Measurements from ENCODE around the gene CYB5A. TPM values are rescaled to one million over a fixed set of nuclear protein-coding genes. Genes with fewer than 3 reads are reported as not detected.
"Not testable (repeated sequence)": the region's sequence is repeated elsewhere in the genome, so short reads cannot be mapped to it uniquely, and the experiment has no call there.

CYB5A gene
- total and polyA plus RNA-seq, 8 donors, result 238 to 508 (median 259) TPM

DNA sequence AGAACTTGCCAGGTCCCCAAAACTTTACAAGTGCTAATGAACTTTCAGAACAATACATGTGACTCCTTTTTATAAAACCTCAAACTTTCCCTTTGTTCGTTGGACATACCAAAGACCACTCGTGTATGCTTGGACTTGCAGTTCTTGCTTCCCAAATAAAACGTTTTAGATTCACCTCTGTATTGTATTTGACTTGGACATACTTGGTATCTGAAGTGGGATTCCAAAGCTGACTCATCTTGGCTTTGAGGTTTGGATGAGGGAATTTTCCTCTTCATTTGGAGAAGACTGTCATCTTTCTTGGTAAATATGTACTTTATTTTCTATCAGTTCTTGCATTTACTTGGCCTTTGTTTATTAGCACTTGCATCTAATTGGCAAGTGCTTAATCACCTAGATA is 8.0 kb upstream of the CYB5A start:
- ATAC-seq (peak; percentile 71), DNase-seq (no peak)
- no peak overlapping the region for H3K27ac ChIP-seq
- H3K4me1 ChIP-seq, result no peaks in the 10 kb centered on the region
- intact Hi-C loops (cut with DNase I), result no loop called here
- TF ChIP-seq, protein P1, sequence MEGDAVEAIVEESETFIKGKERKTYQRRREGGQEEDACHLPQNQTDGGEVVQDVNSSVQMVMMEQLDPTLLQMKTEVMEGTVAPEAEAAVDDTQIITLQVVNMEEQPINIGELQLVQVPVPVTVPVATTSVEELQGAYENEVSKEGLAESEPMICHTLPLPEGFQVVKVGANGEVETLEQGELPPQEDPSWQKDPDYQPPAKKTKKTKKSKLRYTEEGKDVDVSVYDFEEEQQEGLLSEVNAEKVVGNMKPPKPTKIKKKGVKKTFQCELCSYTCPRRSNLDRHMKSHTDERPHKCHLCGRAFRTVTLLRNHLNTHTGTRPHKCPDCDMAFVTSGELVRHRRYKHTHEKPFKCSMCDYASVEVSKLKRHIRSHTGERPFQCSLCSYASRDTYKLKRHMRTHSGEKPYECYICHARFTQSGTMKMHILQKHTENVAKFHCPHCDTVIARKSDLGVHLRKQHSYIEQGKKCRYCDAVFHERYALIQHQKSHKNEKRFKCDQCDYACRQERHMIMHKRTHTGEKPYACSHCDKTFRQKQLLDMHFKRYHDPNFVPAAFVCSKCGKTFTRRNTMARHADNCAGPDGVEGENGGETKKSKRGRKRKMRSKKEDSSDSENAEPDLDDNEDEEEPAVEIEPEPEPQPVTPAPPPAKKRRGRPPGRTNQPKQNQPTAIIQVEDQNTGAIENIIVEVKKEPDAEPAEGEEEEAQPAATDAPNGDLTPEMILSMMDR (IDR thresholded peaks at IDR 0.05), result no peak
- no peaks in the 10 kb centered on the region for H3K27me3 ChIP-seq
- no peaks in the 10 kb centered on the region for H3K36me3 ChIP-seq
- H3K4me3 ChIP-seq, result no peak overlapping the region
- no peaks in the 10 kb centered on the region for H3K9me3 ChIP-seq

- TF ChIP-seq, protein P1 (IDR thresholded peaks at IDR 0.05), result no peak
- ATAC-seq, result no peak
- no peaks in the 10 kb centered on the region for H3K36me3 ChIP-seq
Measured at GRCh38 chr18:74299162-74299561, 7.4 kb upstream of the CYB5A start.

DNA sequence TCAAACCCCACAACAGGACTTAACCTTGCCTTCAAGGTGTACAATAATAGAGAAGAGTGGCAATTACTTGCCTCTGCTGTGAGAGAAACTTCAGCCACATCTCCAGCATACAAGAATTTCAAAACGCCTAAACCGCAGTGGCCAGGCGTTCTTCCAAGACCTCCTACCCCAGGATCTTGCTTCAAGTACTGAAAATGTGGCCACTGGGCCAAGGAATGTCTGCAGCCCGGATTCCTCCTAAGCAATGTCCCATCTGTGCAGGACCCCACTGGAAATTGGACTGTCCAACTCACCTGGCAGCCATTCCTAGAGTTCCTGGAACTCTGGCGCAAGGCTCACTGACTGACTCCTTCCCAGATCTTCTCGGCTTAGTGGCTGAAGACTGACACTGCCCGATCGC is 2.8 kb upstream of the CYB5A start:
- intact Hi-C loops (cut with DNase I), result no loop called here
- DNase-seq (no peak), ATAC-seq (no peak)

More at GRCh38 chr18:74299162-74299561, 7.4 kb upstream of the CYB5A start:
- intact Hi-C loops (cut with DNase I), result no loop called here
- Histone ChIP-seq H3K9me3 (no peaks in the 10 kb centered on the region), H3K4me3 (no peak overlapping the region), H3K27me3 (no peaks in the 10 kb centered on the region), H3K4me1 (no peaks in the 10 kb centered on the region), H3K27ac (no peak overlapping the region)
- DNase-seq, result no peak

GRCh38 chr18:74292982-74293381 is 1.2 kb upstream of the CYB5A start:
- intact Hi-C loops (cut with DNase I); H3K9me3 ChIP-seq; ATAC-seq; H3K36me3 ChIP-seq; H3K27me3 ChIP-seq; H3K4me3 ChIP-seq; DNase-seq: not testable (repeated sequence)
- H3K4me1 ChIP-seq, result peaks cover 0 to 40% of the 10 kb centered on the region in 2 donors
- peak overlapping the region in 1 of 2 donors; percentile 78 for H3K27ac ChIP-seq

More for the DNA sequence above, 2.8 kb upstream of the CYB5A start:
- peaks cover 0 to 7% of the 10 kb centered on the region in 2 donors for H3K27me3 ChIP-seq
- no peaks in the 10 kb centered on the region for H3K9me3 ChIP-seq
- H3K27ac ChIP-seq, result no peak overlapping the region
- TF ChIP-seq, protein P1 (IDR thresholded peaks at IDR 0.05), result no peak
- H3K4me3 ChIP-seq, result no peak overlapping the region
- H3K36me3 ChIP-seq, result no peaks in the 10 kb centered on the region
- H3K4me1 ChIP-seq, result peaks cover 0 to 25% of the 10 kb centered on the region in 2 donors

- intact Hi-C loops (cut with DNase I), result no loop called here
- ATAC-seq, result no peak
- TF ChIP-seq, protein P1 (IDR thresholded peaks at IDR 0.05), result no peak
Measured at GRCh38 chr18:74292541-74292858, 737 bp upstream of the CYB5A start.

DNA sequence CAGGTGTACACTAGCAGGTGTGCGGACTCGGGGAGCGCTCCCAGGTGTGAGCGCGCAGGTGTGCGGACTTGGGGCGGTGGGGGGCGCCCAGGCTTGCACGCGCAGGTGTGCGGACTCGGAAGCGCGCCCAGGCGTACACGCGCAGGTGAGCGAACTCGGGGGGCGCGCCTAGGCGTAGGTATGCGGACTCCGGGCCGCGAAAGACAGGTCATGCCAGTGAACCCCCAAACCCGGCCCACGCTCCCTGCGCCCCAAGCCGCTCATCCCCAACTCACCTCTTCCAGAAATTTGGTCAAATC is 342 bp downstream of the CYB5A start:
- peak overlapping the region; percentile 82 to 89 for H3K4me3 ChIP-seq
- TF ChIP-seq, protein P1 (IDR thresholded peaks at IDR 0.05), result no peak
- peak overlapping the region; percentile 78 to 80 for H3K27ac ChIP-seq
- intact Hi-C loops (cut with DNase I), result no loop called here
- no peaks in the 10 kb centered on the region for H3K9me3 ChIP-seq
- peaks cover 0 to 7% of the 10 kb centered on the region in 2 donors for H3K27me3 ChIP-seq
- H3K36me3 ChIP-seq, result no peaks in the 10 kb centered on the region
- H3K4me1 ChIP-seq, result peaks cover 0 to 54% of the 10 kb centered on the region in 2 donors
- no peak for ATAC-seq
- DNase-seq, result peak in 1 of 4 donors; percentile 83

More at GRCh38 chr18:74292541-74292858, 737 bp upstream of the CYB5A start:
- Histone ChIP-seq H3K27me3 (peaks cover 0 to 7% of the 10 kb centered on the region in 2 donors), H3K4me3 (peak overlapping the region; percentile 82 to 89), H3K4me1 (peaks cover 0 to 43% of the 10 kb centered on the region in 2 donors), H3K9me3 (no peaks in the 10 kb centered on the region), H3K27ac (peak overlapping the region; percentile 74 to 78), H3K36me3 (no peaks in the 10 kb centered on the region)
- DNase-seq, result no peak

Measured in left lung (tissue), 10 donors.